ENCODE data around the gene PNKD. TPM values are rescaled to one million over a fixed set of nuclear protein-coding genes. Genes with fewer than 3 reads are reported as not detected.

PNKD gene
- total RNA-seq, 2 experiments from 2014 or later = 66.3 to 74.5 TPM

DNA sequence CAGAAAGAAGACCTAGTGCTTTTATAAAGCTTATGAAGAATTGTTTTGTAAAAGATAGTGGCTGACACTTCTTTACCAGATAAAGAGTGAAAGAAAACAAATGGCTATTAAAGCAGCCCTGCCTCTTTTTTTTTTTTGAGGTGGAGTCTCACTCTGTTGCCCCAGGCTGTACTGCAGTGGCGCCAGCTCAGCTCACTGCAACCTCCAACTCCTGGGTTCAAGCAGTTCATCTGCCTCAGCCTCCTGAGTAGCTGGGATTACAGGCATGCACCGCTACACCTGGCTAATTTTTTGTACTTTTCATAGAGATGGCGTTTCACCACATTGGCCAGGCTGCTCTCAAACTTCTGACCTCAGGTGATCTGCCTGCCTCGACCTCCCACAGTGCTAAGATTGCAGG, 40.5 kb upstream of the PNKD start:
- Histone ChIP-seq H3K4me2 (ENCODE audit: low read length) (peak overlapping the region; percentile 61), H4K20me1 (ENCODE audit: insufficient read depth, low read length) (peaks cover 14% of the 10 kb centered on the region), H3K9me2 (ENCODE audit: insufficient read depth, low read length) (no peaks in the 10 kb centered on the region), H3K9me3 (ENCODE audit: low read length) (no peaks in the 10 kb centered on the region), H3K4me3 (ENCODE audit: low read depth, low read length, poor library complexity, severe bottlenecking) (no peak overlapping the region), H3K36me3 (ENCODE audit: insufficient read depth, low read length) (peaks cover 98% of the 10 kb centered on the region), H2AFZ (ENCODE audit: low read length) (no peak overlapping the region), H3K4me1 (ENCODE audit: insufficient read depth, low read length, poor library complexity, severe bottlenecking) (peaks cover 45% of the 10 kb centered on the region), H3K27ac (ENCODE audit: low read depth, low read length, poor library complexity, severe bottlenecking) (peak overlapping the region; percentile 83), H3K79me2 (ENCODE audit: insufficient read depth, low read depth, low read length) (peaks cover 53% of the 10 kb centered on the region)
- TF ChIP-seq CTCF (conservative IDR thresholded peaks at IDR 0.05; ENCODE audit: low read length) (no peak), EZH2phosphoT487 (IDR thresholded peaks at IDR 0.05; ENCODE audit: borderline replicate concordance, low read depth, low read length) (no peak)
- CTCF ChIA-PET (ENCODE audit: unreplicated experiment) = interaction anchor here (0.9 to 1.2 kb wide), 3 partner anchors 8 to 28 kb away, joined by 3 to 5 read pairs (median 4); no protein-coding TSS in a partner anchor
- POLR2A ChIA-PET = interaction anchor here (0.5 to 7.5 kb wide), 9 partner anchors 11 to 963 kb away, joined by 3 to 143 read pairs (median 3); partner anchors contain the start of genes AAMP, ARPC2 and PNKD
- BruUV-seq (replicated peaks) = no TSS peak
- intact Hi-C loops (cut with micrococcal nuclease; ENCODE audit: unreplicated experiment) = loop anchor here (1.0 kb wide), 1 partner anchor 10 kb away; no protein-coding TSS in a partner anchor
- no peak for DNase-seq (ENCODE audit: low spot score)

DNA sequence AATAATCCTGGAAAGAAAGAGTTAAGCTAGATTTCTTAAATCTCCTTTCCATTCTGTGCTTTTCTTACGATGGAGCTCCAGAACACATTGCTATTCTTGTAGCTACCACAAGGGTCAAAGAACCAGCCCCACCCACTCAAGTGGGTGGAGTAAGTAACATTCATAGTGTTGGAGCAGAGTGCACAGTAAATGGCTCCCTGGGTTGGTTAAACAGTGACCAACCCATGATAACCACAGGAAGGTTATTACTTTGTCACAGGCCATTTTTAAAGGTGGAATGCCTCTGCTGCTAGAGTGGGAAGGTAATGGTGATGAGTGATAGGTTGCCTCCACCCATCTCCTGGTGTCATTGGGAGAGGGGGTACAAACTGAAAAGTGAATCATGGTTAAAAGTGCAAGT, 39.4 kb upstream of the PNKD start:
- H3K36me3 ChIP-seq (ENCODE audit: insufficient read depth, low read length) = peaks cover 98% of the 10 kb centered on the region
- H3K79me2 ChIP-seq (ENCODE audit: insufficient read depth, low read depth, low read length) = peaks cover 42% of the 10 kb centered on the region; the same call in 1 of the 2 replicates
- no peak overlapping the region for H3K4me3 ChIP-seq (ENCODE audit: low read depth, low read length, poor library complexity, severe bottlenecking)
- H4K20me1 ChIP-seq (ENCODE audit: insufficient read depth, low read length) = peaks cover 5% of the 10 kb centered on the region; the same call in 1 of the 2 replicates
- H3K4me1 ChIP-seq (ENCODE audit: insufficient read depth, low read length, poor library complexity, severe bottlenecking) = peaks cover 36% of the 10 kb centered on the region
- ChIA-PET POLR2A (interaction anchor here (0.7 to 7.5 kb wide), 2 partner anchors 13 to 974 kb away, joined by 8 to 143 read pairs; partner anchors contain the start of gene ARPC2), CTCF (ENCODE audit: unreplicated experiment) (interaction anchor here (0.9 kb wide), 1 partner anchor 24 kb away, joined by 4 read pairs; no protein-coding TSS in a partner anchor)
- TF ChIP-seq CTCF (conservative IDR thresholded peaks at IDR 0.05; ENCODE audit: low read length) = peak; percentile 58
- no peak for TF ChIP-seq EZH2phosphoT487 (IDR thresholded peaks at IDR 0.05; ENCODE audit: borderline replicate concordance, low read depth, low read length)
- intact Hi-C loops (cut with micrococcal nuclease; ENCODE audit: unreplicated experiment) = no loop called here
- DNase-seq (ENCODE audit: low spot score) = no peak
- BruUV-seq (replicated peaks) = no TSS peak
- no peak overlapping the region for H3K27ac ChIP-seq (ENCODE audit: low read depth, low read length, poor library complexity, severe bottlenecking)
- no peaks in the 10 kb centered on the region for H3K9me2 ChIP-seq (ENCODE audit: insufficient read depth, low read length)
- no peak overlapping the region for H3K4me2 ChIP-seq (ENCODE audit: low read length)
- no peak overlapping the region for H2AFZ ChIP-seq (ENCODE audit: low read length)
- no peaks in the 10 kb centered on the region for H3K9me3 ChIP-seq (ENCODE audit: low read length)

GRCh38 chr2:218233543-218233942, 36.8 kb upstream of the PNKD start:
- Histone ChIP-seq H3K4me3 (ENCODE audit: low read depth, low read length, poor library complexity, severe bottlenecking) (no peak overlapping the region), H3K4me2 (ENCODE audit: low read length) (no peak overlapping the region), H3K79me2 (ENCODE audit: insufficient read depth, low read depth, low read length) (peaks cover 26% of the 10 kb centered on the region; the same call in 1 of the 2 replicates), H3K9me2 (ENCODE audit: insufficient read depth, low read length) (no peaks in the 10 kb centered on the region), H3K9me3 (ENCODE audit: low read length) (no peaks in the 10 kb centered on the region), H2AFZ (ENCODE audit: low read length) (no peak overlapping the region), H3K27ac (ENCODE audit: low read depth, low read length, poor library complexity, severe bottlenecking) (no peak overlapping the region), H3K4me1 (ENCODE audit: insufficient read depth, low read length, poor library complexity, severe bottlenecking) (peaks cover 26% of the 10 kb centered on the region), H4K20me1 (ENCODE audit: insufficient read depth, low read length) (peaks cover 2% of the 10 kb centered on the region; the same call in 1 of the 2 replicates), H3K36me3 (ENCODE audit: insufficient read depth, low read length) (peaks cover 99% of the 10 kb centered on the region)
- no peak for DNase-seq (ENCODE audit: low spot score)
- intact Hi-C loops (cut with micrococcal nuclease; ENCODE audit: unreplicated experiment) = no loop called here
- TF ChIP-seq CTCF (conservative IDR thresholded peaks at IDR 0.05; ENCODE audit: low read length) (no peak), EZH2phosphoT487 (IDR thresholded peaks at IDR 0.05; ENCODE audit: borderline replicate concordance, low read depth, low read length) (no peak)
- no TSS peak for BruUV-seq (replicated peaks)
- CTCF ChIA-PET (ENCODE audit: unreplicated experiment) = no interaction called here
- POLR2A ChIA-PET = interaction anchor here (1.0 kb wide), 1 partner anchor 12 kb away, joined by 3 read pairs; no protein-coding TSS in a partner anchor
